ENCODE data around the gene MUC20. TPM values are rescaled to one million over a fixed set of nuclear protein-coding genes. Genes with fewer than 3 reads are reported as not detected.
A peak's percentile ranks its signal among the peaks of the same experiment; 100 is the strongest.
"Not testable (repeated sequence)": the region's sequence is repeated elsewhere in the genome, so short reads cannot be mapped to it uniquely, and the experiment has no call there.

MUC20 gene
- total RNA-seq, 1 experiment from 2014 or later: 0.17 TPM

GRCh38 chr3:195710126-195710905 lies 10.5 kb upstream of the MUC20 start:
- DNase-seq (ENCODE audit: low spot score): peak; percentile 3

GRCh38 chr3:195711091-195711812 lies 9.5 kb upstream of the MUC20 start:
- DNase-seq (ENCODE audit: low spot score): peak; percentile 13

- peak; percentile 6 for DNase-seq (ENCODE audit: low spot score)
Observed at GRCh38 chr3:195711813-195712534, 8.8 kb upstream of the MUC20 start.

GRCh38 chr3:195712535-195712910 lies 8.3 kb upstream of the MUC20 start:
- peak; percentile 4 for DNase-seq (ENCODE audit: low spot score)

GRCh38 chr3:195713150-195713549 lies 7.6 kb upstream of the MUC20 start:
- DNase-seq (ENCODE audit: low spot score): not testable (repeated sequence)

- DNase-seq (ENCODE audit: low spot score): peak; percentile 11
Observed at GRCh38 chr3:195714380-195715011, 6.3 kb upstream of the MUC20 start.

- DNase-seq (ENCODE audit: low spot score): no peak
Observed at GRCh38 chr3:195715134-195715533, 5.6 kb upstream of the MUC20 start.

- DNase-seq (ENCODE audit: low spot score): no peak
Observed at GRCh38 chr3:195715583-195716266, 5.1 kb upstream of the MUC20 start.

GRCh38 chr3:195717416-195717815 lies 3.4 kb upstream of the MUC20 start:
- DNase-seq (ENCODE audit: low spot score): peak; percentile 6

GRCh38 chr3:195717852-195718476 lies 2.8 kb upstream of the MUC20 start:
- peak; percentile 3 for DNase-seq (ENCODE audit: low spot score)

- no peak for DNase-seq (ENCODE audit: low spot score)
Observed at GRCh38 chr3:195718477-195718984, 2.2 kb upstream of the MUC20 start.

- DNase-seq (ENCODE audit: low spot score): not testable (repeated sequence)
Observed at GRCh38 chr3:195719514-195720254, 1.1 kb upstream of the MUC20 start.

GRCh38 chr3:195722139-195722995 lies 1.6 kb downstream of the MUC20 start:
- not testable (repeated sequence) for DNase-seq (ENCODE audit: low spot score)

GRCh38 chr3:195722996-195723345 lies 2.2 kb downstream of the MUC20 start:
- not testable (repeated sequence) for DNase-seq (ENCODE audit: low spot score)

- DNase-seq (ENCODE audit: low spot score): not testable (repeated sequence)
Observed at GRCh38 chr3:195724363-195724762, 3.6 kb downstream of the MUC20 start.

GRCh38 chr3:195725916-195726740 lies 5.3 kb downstream of the MUC20 start:
- DNase-seq (ENCODE audit: low spot score): not testable (repeated sequence)

GRCh38 chr3:195727606-195728195 lies 6.9 kb downstream of the MUC20 start:
- no peak for DNase-seq (ENCODE audit: low spot score)

GRCh38 chr3:195728789-195729188 lies 8.0 kb downstream of the MUC20 start:
- DNase-seq (ENCODE audit: low spot score): not testable (repeated sequence)
